ENCODE data around the gene C10orf105.

Gene C10orf105

GRCh38 chr10:71701496-71702132 lies 18.0 kb downstream of the C10orf105 start:
- peaks cover 2% of the 10 kb centered on the region for H3K9me3 ChIP-seq (ENCODE audit: severe bottlenecking)
- H3K27ac ChIP-seq (ENCODE audit: poor library complexity, severe bottlenecking): no peak overlapping the region
- no peak overlapping the region for H3K4me3 ChIP-seq (ENCODE audit: severe bottlenecking)
- H3K36me3 ChIP-seq (ENCODE audit: low read depth): no peaks in the 10 kb centered on the region
- H3K4me1 ChIP-seq (ENCODE audit: insufficient read depth, poor library complexity, severe bottlenecking): no peaks in the 10 kb centered on the region
- no peak for ATAC-seq (ENCODE audit: low read depth)
- TF ChIP-seq CTCF (IDR thresholded peaks at IDR 0.05; ENCODE audit: poor library complexity, severe bottlenecking): no peak
- no peak for DNase-seq (ENCODE audit: low spot score)
- no peaks in the 10 kb centered on the region for H3K27me3 ChIP-seq (ENCODE audit: insufficient read depth, poor library complexity, severe bottlenecking)

- ATAC-seq (ENCODE audit: low read depth) (no peak), DNase-seq (ENCODE audit: low spot score) (no peak)
- TF ChIP-seq CTCF (IDR thresholded peaks at IDR 0.05; ENCODE audit: poor library complexity, severe bottlenecking): no peak
- Histone ChIP-seq H3K4me3 (ENCODE audit: severe bottlenecking) (no peak overlapping the region), H3K36me3 (ENCODE audit: low read depth) (no peaks in the 10 kb centered on the region), H3K27ac (ENCODE audit: poor library complexity, severe bottlenecking) (no peak overlapping the region), H3K9me3 (ENCODE audit: severe bottlenecking) (peaks cover 2% of the 10 kb centered on the region), H3K4me1 (ENCODE audit: insufficient read depth, poor library complexity, severe bottlenecking) (no peaks in the 10 kb centered on the region), H3K27me3 (ENCODE audit: insufficient read depth, poor library complexity, severe bottlenecking) (no peaks in the 10 kb centered on the region)
Measured at GRCh38 chr10:71700731-71701368, 18.7 kb downstream of the C10orf105 start.

GRCh38 chr10:71698737-71699136 lies 20.8 kb downstream of the C10orf105 start:
- Histone ChIP-seq H3K9me3 (ENCODE audit: severe bottlenecking) (peaks cover 2% of the 10 kb centered on the region), H3K27ac (ENCODE audit: poor library complexity, severe bottlenecking) (no peak overlapping the region), H3K36me3 (ENCODE audit: low read depth) (no peaks in the 10 kb centered on the region), H3K4me1 (ENCODE audit: insufficient read depth, poor library complexity, severe bottlenecking) (no peaks in the 10 kb centered on the region), H3K27me3 (ENCODE audit: insufficient read depth, poor library complexity, severe bottlenecking) (no peaks in the 10 kb centered on the region), H3K4me3 (ENCODE audit: severe bottlenecking) (no peak overlapping the region)
- no peak for TF ChIP-seq CTCF (IDR thresholded peaks at IDR 0.05; ENCODE audit: poor library complexity, severe bottlenecking)
- DNase-seq (ENCODE audit: low spot score) (no peak), ATAC-seq (ENCODE audit: low read depth) (no peak)

- H3K4me3 ChIP-seq (ENCODE audit: severe bottlenecking): no peak overlapping the region
- no peak for ATAC-seq (ENCODE audit: low read depth)
Measured at GRCh38 chr10:71697938-71698709, 21.5 kb downstream of the C10orf105 start.

More at GRCh38 chr10:71697938-71698709, 21.5 kb downstream of the C10orf105 start:
- Histone ChIP-seq H3K27me3 (ENCODE audit: insufficient read depth, poor library complexity, severe bottlenecking) (no peaks in the 10 kb centered on the region), H3K36me3 (ENCODE audit: low read depth) (no peaks in the 10 kb centered on the region), H3K4me1 (ENCODE audit: insufficient read depth, poor library complexity, severe bottlenecking) (no peaks in the 10 kb centered on the region), H3K9me3 (ENCODE audit: severe bottlenecking) (peaks cover 2% of the 10 kb centered on the region), H3K27ac (ENCODE audit: poor library complexity, severe bottlenecking) (no peak overlapping the region)
- DNase-seq (ENCODE audit: low spot score): no peak
- no peak for TF ChIP-seq CTCF (IDR thresholded peaks at IDR 0.05; ENCODE audit: poor library complexity, severe bottlenecking)

All from RWPE2 (cell line).